ENCODE results near the gene MAN2A2. TPM values are rescaled to one million over a fixed set of nuclear protein-coding genes. Genes with fewer than 3 reads are reported as not detected.
A peak's percentile ranks its signal among the peaks of the same experiment; 100 is the strongest.

The MAN2A2 gene
- total and polyA plus RNA-seq, 2 of the 8 experiments (the other 6 are each of a cell fraction or from before 2014, with no cell fraction given): 23.1 to 29.7 TPM

DNA sequence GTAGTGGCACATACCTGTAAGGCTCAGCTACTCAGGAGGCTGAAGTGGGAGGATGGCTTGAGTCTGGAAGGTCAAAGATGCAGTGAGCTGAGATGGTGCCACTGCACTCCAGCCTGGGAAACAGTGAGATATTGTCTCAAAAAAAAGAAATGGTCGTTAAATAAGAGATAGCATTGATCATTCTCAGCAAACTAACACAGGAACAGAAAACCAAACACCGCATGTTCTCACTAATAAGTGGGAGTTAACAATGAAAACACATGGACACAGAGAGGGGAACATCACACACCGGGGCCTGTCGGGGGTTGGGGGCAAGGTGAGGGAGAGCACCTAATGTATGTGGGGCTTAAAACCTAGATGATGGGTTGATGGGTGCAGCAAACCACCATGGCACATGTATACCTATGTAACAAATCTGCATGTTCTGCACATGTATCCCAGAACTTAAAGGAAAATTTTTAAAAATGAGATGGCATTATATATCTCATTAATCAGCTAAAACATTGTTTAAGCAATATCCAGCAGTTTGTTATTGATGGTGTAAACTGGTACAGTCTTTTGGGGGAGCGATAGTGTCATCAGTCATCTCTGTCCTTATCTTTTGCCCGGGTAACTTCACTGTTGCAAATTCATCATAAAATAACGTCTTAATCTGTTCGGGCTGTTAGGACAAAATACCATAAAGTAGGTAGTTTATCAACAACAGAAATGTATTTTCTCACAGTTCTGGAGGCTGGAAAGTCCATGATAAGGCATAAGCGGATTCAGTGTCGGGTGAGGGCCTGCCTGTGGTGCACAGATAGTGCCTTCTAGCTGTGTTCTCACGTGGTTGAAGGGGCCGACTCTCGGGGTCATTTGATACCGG lies 1.7 kb upstream of the MAN2A2 start:
- no peak overlapping the region for H2BK12ac ChIP-seq (ENCODE audit: low read depth, low read length)
- TF ChIP-seq JUND (IDR thresholded peaks at IDR 0.05; ENCODE audit: low read length): no peak
- no peak for TF ChIP-seq CEBPB (IDR thresholded peaks at IDR 0.05; ENCODE audit: low read depth, low read length)
- TF ChIP-seq SIRT6 (IDR thresholded peaks at IDR 0.05; ENCODE audit: low read length): no peak
- no peak overlapping the region for H2BK5ac ChIP-seq (ENCODE audit: low read depth, low read length)
- 68% methylated on average over 14 of the region's 14 CpGs; no CpG with 5 or more reads in 1 of the 2 experiments for WGBS, 2 experiments (ENCODE audit: extremely low coverage in 1 of 2, insufficient coverage in 1 of 2, insufficient read length in 1 of 2, insufficient replicate concordance in 2 of 2, low coverage in 1 of 2, low lambda C conversion rate in 2 of 2, missing lambda C conversion rate in 1 of 2)
- H3K36me3 ChIP-seq (ENCODE audit: control insufficient read depth in 2 of 4, insufficient read depth in 4 of 4, low read length in 3 of 4): no peaks in the 10 kb centered on the region; a peak in 2 of 8 replicates
- no peak overlapping the region for H2AK5ac ChIP-seq (ENCODE audit: low read depth, low read length)
- H3K56ac ChIP-seq (replicated peaks; ENCODE audit: insufficient read length, low read depth, low read length): no peak overlapping the region
- no peak overlapping the region for H4K91ac ChIP-seq (replicated peaks; ENCODE audit: insufficient read length, low read length)
- H2AFZ ChIP-seq (ENCODE audit: low read length): no peak overlapping the region
- no peak overlapping the region for H4K8ac ChIP-seq (ENCODE audit: extremely low read depth, insufficient read depth, low read length)
- peak overlapping the region; percentile 91 to 97; a peak in 3 of 4 replicates for H3K4me2 ChIP-seq (ENCODE audit: insufficient read depth in 1 of 2, low read depth in 2 of 2, low read length in 2 of 2)
- peak overlapping the region in 3 of 4 experiments; percentile 52 to 77 (median 75); a peak in 4 of 8 replicates for H3K4me3 ChIP-seq (ENCODE audit: extremely low read depth in 1 of 4, insufficient read depth in 2 of 4, low read depth in 3 of 4, low read length in 4 of 4)
- no peak overlapping the region for H3K27ac ChIP-seq (ENCODE audit: low read depth, low read length)
- no peaks in the 10 kb centered on the region for H3K9me3 ChIP-seq (ENCODE audit: insufficient read depth in 2 of 2, low read depth in 1 of 2, low read length in 1 of 2)
- no peak overlapping the region for H4K5ac ChIP-seq (ENCODE audit: insufficient read length, low read depth, low read length)
- ChIA-PET POLR2A (ENCODE audit: partially characterized antibody) (interaction anchor here (1.3 to 3.3 kb wide), 2 partner anchors 31 to 245 kb away, joined by 3 to 24 read pairs; partner anchors contain the start of genes HDDC3 and UNC45A), CTCF (ENCODE audit: partially characterized antibody) (interaction anchor here (0.7 to 13.3 kb wide), 12 partner anchors 7 to 1046 kb away, joined by 3 to 187 read pairs (median 3); partner anchors contain the start of genes FES, HDDC3 and UNC45A)
- DNase-seq (ENCODE audit: low read depth in 1 of 2, low spot score in 2 of 2) (no peak), FAIRE-seq (no peak)
- no peak overlapping the region for H2BK15ac ChIP-seq (ENCODE audit: low read length)
- H3K4ac ChIP-seq (replicated peaks; ENCODE audit: insufficient read length, low read depth, low read length): no peak overlapping the region
- no peak overlapping the region for H3K14ac ChIP-seq (ENCODE audit: insufficient read length)
- H3K4me1 ChIP-seq (replicated peaks in 1 of 4; ENCODE audit: control insufficient read depth in 3 of 4, insufficient read depth in 4 of 4, low read length in 3 of 4): peaks cover 5 to 8% (median 7%) of the 10 kb centered on the region in 4 experiments; a peak in 6 of 7 replicates
- no peaks in the 10 kb centered on the region for H3K79me2 ChIP-seq (ENCODE audit: control insufficient read depth in 1 of 2, insufficient read depth in 2 of 2, low read length in 2 of 2)
- H3K79me1 ChIP-seq (ENCODE audit: low read depth, low read length): no peaks in the 10 kb centered on the region
- peaks cover 0 to 16% (median 9%) of the 10 kb centered on the region in 4 experiments; a peak in 5 of 7 replicates for H3K27me3 ChIP-seq (replicated peaks in 1 of 4; ENCODE audit: control insufficient read depth in 3 of 4, extremely low read depth in 1 of 4, insufficient read depth in 3 of 4, low read length in 3 of 4)
- H4K20me1 ChIP-seq (replicated peaks in 1 of 2; ENCODE audit: control insufficient read depth in 1 of 2, insufficient read depth in 2 of 2, low read length in 2 of 2): peaks cover 0 to 2% of the 10 kb centered on the region in 2 experiments
- no peak overlapping the region for H3K18ac ChIP-seq (ENCODE audit: extremely low read depth, low read length)
- no peak overlapping the region for H3K23ac ChIP-seq (ENCODE audit: insufficient read length)
- peaks cover 14% of the 10 kb centered on the region; the same call in 1 of the 2 replicates for H3K23me2 ChIP-seq (ENCODE audit: low read depth, low read length)
- H2BK120ac ChIP-seq (replicated peaks; ENCODE audit: low read depth, low read length): no peak overlapping the region
- no peak overlapping the region for H2BK20ac ChIP-seq (ENCODE audit: low read length)
- no peak overlapping the region for H3K9ac ChIP-seq (replicated peaks in 1 of 4; ENCODE audit: extremely low read depth in 1 of 4, low read depth in 3 of 4, low read length in 3 of 4)
